GM15510 (cell line): ENCODE data around the gene KCNAB1.

Source experiments
- POLR2A ChIP-seq: IDR thresholded peaks from 3 replicates; pipeline ENCODE4 v1.6.1; 2011; ENCODE audit warnings: borderline replicate concordance; ENCODE audit not compliant: insufficient read length; ENCODE audit errors: extremely low read depth

KCNAB1 gene

DNA sequence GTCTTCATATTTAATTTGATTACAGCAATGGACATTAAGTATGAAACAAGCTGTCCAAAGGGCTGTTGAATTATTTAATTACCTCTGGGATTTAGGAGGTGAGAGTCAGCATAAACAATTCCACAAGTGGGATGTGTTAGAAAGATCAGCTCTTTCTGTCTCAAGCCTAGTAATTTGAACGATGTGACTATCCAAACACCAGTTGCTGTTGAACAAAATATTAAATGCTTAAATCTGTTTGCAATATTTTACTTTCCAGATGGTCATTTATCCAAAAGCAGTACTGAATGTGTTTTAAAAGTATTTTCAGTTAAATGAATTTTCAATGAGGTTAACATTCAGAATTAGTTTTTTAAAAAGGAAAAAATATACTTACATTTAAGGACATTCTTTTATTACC, 12.7 kb downstream of the KCNAB1 start:
- TF ChIP-seq POLR2A, result no peak

DNA sequence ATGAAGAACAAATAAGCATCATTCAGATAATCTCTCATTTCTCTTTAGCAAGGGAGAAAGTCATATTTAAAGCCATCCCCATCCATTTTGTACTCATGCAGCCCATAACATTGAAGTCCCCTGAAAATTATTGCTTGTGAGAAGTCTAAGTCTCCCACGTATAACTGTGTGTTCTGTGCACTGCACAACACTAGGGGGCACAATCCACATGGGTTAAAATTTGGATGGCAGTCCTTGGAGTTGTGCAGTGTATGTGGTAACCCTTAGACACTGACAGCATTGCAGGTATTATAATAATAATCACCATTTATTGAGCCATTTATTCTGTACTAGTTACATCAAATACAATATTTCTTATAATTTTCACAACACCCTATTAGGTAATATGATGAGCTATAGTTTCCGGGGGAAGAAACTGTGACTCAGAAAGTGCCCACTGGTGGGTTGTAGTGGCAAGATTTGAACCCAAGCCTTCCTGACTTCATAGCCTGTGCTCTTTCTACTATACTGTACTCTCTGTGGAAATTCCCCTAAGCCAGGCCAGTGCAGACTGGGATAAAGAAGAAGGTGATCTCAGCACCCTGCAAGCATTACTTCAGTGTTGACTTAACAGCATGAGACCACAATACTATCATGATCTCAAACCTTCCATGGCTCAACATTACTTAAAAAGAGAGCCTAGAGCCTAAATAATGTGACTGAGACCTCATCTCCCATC, 15.7 kb downstream of the KCNAB1 start:
- TF ChIP-seq POLR2A, result no peak

DNA sequence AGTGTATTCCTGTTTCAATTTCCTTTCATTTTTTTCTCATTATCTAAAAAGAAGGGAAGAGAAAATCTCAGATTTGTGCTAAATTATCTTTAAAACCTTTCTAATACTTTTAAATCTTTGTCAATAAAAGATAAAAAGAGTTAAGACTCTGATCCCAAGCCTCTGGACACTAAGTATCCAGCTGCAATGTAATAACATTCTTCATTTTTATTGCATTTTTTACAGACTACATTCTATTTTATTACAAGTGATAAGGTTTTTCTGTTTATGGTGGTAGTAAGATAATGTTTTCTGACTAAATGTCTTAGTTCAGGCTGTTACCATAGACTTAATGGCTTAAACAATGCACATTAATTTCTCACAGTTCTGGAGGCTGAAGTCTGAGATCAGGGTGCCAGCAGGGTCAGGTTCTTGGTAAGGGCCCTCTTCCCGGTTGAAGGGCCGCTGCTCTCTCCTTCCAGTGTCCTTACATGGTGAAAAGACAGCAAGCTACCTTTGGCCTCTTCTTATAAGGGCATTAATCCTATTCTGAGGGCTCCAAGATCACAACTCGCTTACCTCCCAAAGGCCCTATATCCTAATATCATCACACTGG, 19.7 kb downstream of the KCNAB1 start:
- no peak for TF ChIP-seq POLR2A

DNA sequence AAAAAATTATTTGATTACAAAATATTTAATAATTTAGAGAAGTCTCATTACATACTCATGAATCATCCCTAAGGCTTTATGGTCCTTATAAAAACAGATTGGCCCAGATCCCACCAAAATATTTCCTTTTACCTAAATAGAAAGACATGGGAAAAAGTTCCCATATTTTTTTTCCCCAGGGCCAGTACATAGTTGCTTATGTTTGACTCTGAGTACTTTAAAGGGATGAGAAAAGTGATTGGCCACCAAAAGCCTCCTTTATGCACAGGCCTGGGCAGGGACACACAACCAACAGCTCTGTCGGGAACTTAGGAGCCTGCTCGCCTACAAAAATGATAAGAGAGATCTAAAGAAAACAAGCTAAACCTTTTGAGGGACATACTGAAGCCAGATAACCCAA, 22.3 kb downstream of the KCNAB1 start:
- no peak for TF ChIP-seq POLR2A

DNA sequence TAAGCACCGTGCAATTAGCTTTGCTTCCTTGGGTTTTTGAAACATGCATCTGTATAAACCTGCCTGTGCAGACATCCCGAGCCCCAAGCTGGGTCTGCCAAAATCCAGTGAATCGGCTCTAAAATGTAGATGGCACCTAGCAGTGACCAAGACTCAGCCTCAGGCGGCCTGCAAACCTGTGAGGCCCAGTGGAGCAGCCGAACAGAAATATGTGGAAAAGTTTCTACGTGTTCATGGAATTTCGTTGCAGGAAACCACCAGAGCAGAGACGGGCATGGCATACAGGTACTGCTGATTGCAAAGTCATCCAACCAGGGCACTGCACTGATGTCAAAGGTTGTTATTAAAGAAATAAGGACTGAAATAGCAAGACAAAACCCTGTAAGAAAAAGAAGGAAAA, 22.8 kb downstream of the KCNAB1 start:
- TF ChIP-seq POLR2A, result no peak

DNA sequence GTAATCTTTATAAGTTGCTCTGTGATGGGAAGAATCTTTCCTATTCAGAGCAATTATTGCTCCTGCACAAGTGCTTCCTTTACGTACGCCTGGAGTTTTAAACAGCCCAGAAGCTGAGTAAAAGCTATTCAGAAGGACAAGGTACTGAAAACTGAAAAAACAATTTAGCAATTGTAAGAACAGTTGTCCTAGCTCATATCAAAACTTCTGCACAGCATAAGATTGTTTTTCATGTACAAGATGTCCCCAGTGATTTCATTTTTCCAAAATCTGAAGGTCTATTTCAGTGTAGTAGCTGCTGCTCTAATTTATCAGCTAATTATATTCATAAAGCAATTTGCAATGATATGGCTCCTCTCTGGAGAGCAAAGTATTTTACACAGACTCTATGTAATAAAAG, 23.7 kb downstream of the KCNAB1 start:
- no peak for TF ChIP-seq POLR2A

DNA sequence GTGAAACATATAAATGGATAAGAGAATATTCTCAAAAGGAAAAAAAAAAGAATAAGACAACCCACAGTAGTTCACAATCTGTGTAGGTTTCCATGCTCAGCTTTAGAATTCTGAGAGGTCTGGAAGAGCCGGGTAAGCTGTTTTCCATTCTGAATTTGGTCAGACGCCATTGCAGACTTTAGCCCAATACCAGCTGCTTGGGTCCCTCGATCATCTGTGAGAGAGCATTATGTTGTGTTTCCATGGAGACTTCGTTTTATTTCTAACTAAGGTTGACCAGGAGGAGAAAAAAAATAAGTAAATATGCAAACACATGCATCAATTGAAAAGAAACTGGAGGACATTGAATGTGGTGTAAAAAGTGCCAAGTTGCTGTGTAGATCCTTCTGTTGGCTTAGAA, 25.5 kb downstream of the KCNAB1 start:
- no peak for TF ChIP-seq POLR2A

DNA sequence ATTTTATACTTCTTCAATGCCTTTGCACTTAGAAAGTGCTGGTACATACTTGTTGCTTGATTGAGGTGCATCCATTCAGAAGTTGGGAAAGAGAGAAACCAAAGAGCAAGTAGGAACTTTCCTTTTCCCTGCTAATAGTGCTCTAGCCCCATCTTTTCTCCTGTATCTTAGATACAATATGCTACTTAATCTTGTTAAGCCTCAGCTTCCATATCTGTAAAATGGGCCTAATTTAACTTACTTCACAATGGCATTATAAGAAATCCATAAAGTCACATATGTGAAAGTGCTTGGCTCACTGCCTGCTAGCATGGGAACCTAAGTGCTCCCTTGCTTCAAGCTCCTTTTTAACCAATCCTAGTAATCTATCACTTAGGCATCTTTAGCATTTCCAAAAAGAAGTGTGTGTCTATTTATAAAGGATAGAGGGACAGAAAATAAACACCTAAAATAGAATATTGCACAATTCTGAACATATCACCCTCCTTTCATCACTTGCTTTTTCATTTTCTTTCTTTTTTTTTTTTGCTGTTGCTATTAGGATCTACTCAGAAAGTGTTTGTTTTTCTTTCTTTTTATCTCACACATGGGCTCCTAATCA, 28.1 kb downstream of the KCNAB1 start:
- TF ChIP-seq POLR2A, result no peak

DNA sequence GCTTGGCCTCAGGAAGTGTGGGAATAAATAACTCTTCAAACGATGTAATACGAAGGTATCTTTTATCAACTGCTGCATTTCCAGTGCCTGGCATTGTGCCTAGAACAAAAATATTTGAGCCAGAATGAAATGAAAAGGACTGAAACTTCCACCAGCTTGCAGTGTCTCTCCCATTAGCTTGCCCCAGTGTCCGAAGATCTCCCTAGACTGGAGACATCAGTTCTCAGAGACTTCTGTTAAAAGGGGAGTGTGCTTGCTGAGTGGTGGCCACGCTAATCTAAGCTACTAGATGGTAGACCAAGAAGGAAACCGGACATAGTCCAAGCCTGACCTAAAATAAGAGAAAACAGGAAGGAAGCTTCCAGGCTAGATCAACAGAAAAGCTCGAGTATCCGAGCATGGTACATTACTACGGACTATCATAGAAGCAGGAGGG, 28.6 kb downstream of the KCNAB1 start:
- TF ChIP-seq POLR2A, result no peak

DNA sequence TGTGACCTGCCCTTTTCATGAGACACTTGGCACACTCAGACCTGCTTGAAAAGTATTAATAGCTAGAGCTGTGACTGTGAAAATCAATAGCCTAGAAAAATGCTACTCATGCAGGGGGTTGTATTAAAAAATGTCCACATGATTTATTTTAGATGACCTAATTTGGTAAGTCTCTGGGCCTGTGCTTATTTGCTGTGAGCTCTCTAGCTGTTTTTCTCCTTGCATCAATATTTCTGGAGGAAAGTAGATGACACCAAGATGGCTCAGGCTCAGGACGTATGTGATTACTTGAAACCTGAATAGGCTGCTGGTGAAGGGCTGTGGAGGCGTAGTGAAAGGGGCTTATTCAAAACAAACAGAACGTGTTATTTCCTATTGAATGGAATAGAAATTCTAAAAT, 29.5 kb downstream of the KCNAB1 start:
- TF ChIP-seq POLR2A, result no peak

DNA sequence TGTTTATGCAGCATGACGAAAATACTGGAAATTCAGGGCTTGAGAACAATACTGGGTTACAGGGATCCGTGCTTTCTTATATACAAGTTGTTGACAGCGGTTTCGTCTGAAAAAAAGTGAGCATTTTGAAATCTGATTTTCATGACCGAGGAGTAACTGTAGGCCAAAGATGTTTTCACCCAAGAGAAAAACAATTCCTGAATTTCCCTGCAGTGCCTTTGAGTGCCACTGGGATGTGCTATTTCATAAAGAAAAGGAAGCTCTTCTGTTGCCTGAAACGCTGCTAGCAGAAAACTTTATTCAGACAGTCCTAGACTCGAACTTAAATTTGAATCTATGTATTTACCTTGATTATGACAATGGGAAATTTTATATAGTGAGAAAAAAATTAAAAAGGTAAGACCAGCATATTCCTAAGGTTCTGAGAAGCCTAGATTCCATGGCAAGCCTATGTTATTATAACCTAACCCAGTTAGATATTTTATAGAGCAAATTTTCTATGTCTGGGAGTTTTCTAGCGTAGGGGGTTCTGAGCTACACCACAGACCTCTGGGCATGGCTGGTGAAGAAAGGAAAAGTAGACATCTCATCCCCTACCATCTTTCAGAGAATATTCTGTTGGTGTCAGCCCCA, 30.2 kb downstream of the KCNAB1 start:
- TF ChIP-seq POLR2A, result no peak

DNA sequence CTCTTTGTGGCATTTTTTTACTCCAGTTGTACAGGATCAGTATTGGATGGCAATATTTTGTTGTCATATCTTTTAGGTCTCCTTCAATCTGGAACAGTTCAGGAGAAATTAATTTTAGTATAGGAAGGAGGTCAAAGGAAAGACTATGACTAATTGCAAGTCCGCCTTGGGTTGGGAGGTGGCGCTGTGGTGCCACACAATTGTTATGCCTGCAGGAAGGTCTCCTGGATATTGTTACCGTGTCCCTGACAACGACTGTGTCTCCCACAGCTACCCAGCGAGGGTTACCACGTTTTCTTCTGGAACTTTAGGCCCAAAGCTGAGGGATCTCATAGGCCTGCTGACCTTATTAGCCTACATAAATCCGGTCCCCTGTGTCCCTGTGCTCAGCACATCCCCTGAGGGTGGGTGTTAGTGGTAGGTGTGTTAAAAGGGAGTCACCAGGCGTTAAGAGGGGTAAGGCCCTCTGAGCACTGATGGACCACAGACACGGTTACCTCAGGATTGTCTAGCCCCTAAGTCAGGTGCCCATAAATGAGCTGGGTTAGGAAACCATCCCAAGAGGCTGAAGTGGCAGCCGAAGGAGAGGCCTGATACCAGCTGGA, 31.5 kb downstream of the KCNAB1 start:
- no peak for TF ChIP-seq POLR2A

DNA sequence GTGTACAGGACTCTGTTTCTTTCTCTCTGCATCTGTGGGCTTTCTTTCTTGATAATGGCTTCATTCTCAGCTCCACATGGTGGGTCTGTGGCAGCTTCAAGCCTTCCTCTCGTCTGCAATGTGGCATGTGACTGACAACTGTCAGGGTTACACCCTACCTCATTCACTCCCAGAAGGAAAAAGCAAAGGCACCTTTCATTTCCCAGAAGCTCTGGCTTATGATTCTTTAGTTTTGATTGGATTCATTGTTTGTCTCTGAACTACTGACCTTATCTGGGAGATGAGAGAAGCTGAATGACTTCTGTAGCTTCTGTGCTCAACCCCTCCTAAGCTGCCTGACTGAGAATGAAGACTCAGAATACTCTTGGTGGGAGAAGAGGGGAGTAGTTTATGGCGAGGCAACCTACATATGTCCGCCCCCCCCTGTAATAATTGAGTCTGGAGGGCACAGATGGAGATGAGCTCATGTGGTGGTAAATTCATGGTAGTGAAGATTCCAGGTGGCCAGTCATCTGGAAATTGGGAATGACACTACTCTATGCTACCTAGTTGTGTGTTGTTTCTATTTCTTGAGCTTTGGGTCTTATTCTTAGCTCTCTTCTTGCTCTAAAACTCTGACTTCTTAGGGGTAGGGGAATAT, 38.4 kb downstream of the KCNAB1 start:
- TF ChIP-seq POLR2A, result no peak

DNA sequence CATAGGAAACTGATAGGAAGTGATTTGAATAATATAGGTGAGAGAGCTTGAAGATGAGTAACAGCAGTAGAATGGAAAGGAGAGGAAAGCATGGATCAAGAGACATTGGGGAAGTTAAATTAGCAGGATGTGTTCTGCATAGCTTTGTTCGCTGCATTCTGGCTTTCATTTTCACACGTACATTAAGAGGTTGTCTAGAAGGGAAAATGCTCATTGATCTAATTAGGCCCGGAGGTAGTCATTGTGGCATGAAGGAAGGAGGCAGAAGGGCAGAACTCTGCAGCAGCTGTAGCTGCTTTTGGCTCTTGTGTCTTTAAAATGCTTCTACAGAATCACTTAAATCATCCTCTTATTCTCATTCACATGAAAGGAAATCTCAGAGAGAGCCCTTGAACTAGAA, 40.3 kb downstream of the KCNAB1 start:
- TF ChIP-seq POLR2A, result no peak

DNA sequence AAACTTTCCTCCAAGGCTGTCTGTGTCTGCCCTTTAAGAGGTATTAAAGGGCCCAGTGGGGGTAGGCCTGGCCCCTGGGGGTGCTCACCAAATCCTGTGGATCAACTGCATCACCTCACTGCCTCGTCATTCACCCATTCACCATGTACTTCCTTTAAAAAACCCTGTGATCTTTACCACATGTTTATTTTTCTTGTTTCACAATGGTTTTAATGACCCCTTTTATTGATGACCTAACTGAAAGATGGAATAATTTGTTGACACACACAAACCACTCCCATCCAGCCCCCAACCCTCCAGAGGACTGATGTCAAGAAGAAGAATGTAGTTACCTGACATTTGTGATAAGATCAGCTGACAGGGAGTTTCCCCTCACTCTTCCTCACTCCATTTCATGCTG, 40.8 kb downstream of the KCNAB1 start:
- TF ChIP-seq POLR2A, result no peak

DNA sequence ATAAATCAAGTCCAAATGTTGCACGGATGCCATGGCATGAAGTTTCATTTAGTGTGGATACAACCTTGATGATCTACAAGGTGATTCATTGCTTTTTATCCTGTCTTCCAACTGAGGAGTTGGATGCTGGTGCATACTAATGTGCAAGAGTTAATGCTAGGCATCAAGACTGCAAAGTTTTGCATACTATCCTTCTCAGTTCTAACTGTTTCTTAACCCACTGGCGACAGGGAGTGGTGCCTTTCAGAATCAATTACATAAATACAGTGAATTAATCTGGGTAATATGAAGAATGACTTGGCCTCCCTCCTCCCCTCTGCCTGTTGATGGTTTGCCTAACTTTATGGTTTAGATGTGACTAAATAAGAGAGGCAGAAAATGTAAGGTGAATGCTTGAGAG, 43.5 kb downstream of the KCNAB1 start:
- no peak for TF ChIP-seq POLR2A

DNA sequence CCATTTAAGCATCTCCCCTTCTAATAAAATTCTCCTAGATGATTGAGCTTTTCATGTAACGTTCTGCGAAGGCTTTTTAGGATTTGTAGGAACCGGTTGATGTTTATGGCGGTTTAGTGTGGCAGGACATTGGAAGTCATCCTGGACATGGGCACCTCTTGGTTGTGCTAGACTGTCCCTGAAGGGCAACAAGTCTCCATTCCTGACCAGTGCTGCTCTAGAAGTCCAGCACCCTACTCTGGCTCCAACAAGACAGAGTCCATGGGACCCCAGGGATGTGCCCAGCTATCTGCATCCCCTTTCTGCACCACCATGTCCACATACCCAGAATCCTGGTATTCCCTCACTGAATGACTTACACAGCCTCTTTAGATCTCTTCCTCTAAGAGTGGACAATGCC, 46.4 kb downstream of the KCNAB1 start:
- no peak for TF ChIP-seq POLR2A
